22Rv1 (cell line): ENCODE measurements around the gene PSTPIP2.

Experiments used
- H3K27ac ChIP-seq: fragments of 450-650 bp; 2 replicates; pipeline ENCODE4 v1.5.1; 2017
- CTCF ChIP-seq: fragments of 450-650 bp; IDR thresholded peaks from 2 replicates; pipeline ENCODE4 v1.5.1; 2017; ENCODE audit warnings: mild to moderate bottlenecking
- ZFX ChIP-seq: fragments of 450-650 bp; IDR thresholded peaks from 2 replicates; pipeline ENCODE4 v1.6.1; 2017; ENCODE audit warnings: antibody characterized with exemption, borderline replicate concordance

Gene PSTPIP2

GRCh38 chr18:46007165-46007564, 64.9 kb downstream of the PSTPIP2 start:
- TF ChIP-seq ZFX (no peak), CTCF (no peak)
- no peak overlapping the region for H3K27ac ChIP-seq

DNA sequence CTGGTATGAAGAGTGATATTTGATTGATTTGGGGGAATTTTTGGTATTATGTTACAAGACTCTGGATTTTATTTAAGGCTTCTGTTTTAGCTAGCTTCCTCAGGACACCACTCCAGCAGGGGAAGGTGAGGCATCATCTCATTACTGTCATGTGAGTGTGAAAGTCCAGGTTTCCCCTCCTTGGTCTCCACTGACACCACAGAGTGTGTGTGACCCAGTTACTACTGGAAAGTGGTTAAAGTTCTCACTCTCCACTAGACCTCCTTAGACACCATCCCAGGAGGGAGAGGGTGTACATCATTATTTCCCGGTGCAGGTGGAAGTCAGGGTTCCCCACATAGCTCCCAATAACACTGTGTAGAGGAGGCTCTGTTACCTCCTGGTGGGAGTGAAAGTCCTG, 69.1 kb downstream of the PSTPIP2 start:
- TF ChIP-seq ZFX (no peak), CTCF (no peak)
- no peak overlapping the region for H3K27ac ChIP-seq

DNA sequence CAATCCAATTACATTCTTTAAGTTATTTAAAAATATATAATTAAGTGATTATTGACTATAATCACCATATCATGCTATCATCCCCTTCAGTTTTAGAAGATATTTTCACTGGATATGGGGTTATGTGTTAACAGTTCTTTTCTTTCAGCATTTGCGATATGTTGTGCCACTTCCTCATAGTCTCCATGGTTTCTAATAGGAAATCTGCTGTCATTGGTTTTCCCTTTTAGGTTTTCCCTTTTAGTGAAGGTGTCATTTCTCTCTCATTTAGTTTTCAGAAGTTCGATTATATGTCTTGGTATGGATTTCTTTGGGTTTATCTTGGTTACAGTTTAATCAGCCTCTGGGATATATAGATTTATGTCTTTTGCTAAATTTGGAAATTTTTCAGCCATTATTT, 70.2 kb downstream of the PSTPIP2 start:
- no peak overlapping the region for H3K27ac ChIP-seq
- TF ChIP-seq ZFX (no peak), CTCF (no peak)

- H3K27ac ChIP-seq: no peak overlapping the region
- TF ChIP-seq CTCF: no peak
- no peak for TF ChIP-seq ZFX
These were observed 71.0 kb downstream of the PSTPIP2 start for GRCh38 chr18:46001074-46001473.

DNA sequence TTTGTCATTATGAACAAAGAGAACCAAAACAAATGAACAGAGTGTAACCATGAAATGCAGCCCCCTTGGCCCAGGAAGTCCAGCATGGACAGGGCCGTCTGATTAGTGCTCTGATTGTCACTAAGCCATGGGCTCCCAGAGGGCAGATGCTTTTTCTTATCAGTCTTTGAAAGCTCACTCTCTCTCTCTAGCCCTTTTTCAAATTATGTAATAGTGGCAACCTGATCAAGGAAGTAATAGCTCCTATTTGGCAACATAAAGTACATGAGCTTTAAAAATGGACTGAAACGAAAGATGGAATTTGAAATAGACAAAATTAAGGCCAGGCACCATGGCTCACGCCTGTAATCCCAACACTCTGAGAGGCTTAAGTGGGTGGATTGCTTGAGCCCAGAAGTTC, 72.5 kb downstream of the PSTPIP2 start:
- H3K27ac ChIP-seq: no peak overlapping the region
- TF ChIP-seq CTCF: no peak
- no peak for TF ChIP-seq ZFX

- H3K27ac ChIP-seq: no peak overlapping the region
- TF ChIP-seq ZFX (no peak), CTCF (no peak)
These were observed 73.8 kb downstream of the PSTPIP2 start for GRCh38 chr18:45998244-45998643.

DNA sequence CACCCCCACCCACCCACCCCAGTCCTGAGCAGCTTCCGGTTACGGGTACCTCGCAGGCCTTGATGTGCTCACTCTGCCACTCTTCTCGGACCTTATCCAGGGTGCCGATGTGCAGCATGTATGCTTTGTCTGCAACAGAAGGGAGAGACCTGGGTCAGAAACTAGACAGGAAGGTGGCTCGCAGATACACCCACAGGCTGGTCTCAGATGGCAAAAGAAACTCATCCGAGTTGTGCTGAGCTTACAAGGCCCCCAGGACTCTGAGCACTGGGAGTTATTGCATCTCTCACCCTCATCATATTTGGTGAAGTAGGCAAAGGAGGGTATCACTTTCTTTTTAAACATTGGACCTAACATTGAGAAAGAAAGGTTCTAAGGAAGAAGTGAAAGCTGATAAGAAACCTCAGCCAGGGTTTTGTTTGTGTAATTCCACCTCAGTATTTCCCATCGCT, 74.3 kb downstream of the PSTPIP2 start:
- no peak overlapping the region for H3K27ac ChIP-seq
- no peak for TF ChIP-seq ZFX
- no peak for TF ChIP-seq CTCF
